NOMO-1 treated with dmso at 0.1 percent for 144 hours (cell line): ENCODE results near the gene SYNGR2.

ENCODE experiments used
- DNase-seq: peaks from one replicate; lab custom pipeline; 2025; ENCODE audit not compliant: unreplicated experiment; lab: John Stamatoyannopoulos, UW

SYNGR2 gene

DNA sequence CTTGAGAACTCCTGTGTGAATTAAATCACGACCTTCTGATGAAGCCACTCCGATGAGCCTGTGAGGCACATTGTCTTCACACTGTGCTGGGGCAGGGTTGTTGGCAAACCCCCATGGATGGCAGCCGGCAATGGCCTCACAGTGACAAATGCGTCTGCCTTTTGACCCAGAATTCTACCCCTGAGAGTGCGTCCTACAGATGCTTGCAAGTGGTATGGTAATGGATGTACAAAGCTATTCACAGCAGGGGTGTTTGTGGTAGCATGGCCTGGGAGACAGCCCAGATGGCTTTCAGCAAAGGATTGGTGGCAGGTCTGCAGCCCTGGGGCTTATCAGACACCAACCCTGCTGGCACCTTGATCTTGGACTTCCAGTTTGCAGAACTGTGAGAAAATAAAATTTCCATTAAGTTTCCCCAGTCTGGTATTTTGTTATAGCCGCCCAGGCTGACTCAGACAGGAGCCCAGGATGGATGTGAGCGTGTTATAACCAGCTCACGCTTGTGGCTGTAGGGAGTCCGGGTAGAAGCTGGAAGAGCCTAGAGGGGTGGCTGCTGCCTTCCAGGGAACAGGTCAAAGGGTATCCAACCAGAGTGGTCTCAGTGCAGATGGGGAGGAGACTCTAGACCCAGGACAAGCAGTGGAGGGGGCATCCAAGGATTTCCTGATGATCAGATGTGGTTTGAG, 28.9 kb downstream of the SYNGR2 start:
- no peak for DNase-seq

DNA sequence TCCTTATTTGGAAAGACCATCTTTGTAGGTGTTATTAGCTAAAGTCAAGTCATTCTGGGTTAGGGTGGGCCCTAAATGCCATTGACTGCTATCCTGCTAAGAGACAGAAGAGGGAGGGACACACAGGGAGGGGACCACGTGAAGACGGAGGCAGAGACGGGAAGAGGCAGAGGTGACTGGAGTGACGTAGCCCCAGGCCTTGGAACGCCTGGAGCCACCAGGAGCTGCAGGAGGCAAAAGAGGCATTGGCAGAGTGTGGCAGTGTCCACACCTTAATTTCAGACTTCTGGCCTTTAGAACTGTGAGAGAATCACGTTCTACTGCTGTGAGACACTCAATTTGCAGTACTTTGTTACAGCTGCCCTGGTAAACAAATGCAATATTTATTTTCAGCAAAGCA, 32.1 kb downstream of the SYNGR2 start:
- no peak for DNase-seq

DNA sequence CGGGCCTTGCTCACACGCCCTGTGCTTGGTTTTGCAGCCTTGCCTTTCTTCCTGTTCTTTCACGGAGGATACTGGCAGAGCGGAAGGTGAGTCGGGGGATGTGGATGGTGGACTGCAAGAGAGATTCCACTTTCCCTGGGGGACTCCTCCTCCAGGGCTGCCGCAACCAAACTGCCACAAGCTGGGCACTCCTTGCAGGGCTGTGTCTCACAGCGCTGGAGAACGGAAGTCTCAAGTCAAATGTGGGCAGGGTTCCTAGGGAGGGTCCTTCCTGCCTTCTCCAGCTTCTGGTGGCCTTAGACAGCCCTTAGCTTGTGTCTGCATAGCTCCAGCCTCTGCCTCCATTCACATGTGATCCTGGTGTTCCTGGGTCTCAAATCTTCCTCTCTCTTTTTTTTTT, 34.3 kb downstream of the SYNGR2 start:
- DNase-seq: no peak

DNA sequence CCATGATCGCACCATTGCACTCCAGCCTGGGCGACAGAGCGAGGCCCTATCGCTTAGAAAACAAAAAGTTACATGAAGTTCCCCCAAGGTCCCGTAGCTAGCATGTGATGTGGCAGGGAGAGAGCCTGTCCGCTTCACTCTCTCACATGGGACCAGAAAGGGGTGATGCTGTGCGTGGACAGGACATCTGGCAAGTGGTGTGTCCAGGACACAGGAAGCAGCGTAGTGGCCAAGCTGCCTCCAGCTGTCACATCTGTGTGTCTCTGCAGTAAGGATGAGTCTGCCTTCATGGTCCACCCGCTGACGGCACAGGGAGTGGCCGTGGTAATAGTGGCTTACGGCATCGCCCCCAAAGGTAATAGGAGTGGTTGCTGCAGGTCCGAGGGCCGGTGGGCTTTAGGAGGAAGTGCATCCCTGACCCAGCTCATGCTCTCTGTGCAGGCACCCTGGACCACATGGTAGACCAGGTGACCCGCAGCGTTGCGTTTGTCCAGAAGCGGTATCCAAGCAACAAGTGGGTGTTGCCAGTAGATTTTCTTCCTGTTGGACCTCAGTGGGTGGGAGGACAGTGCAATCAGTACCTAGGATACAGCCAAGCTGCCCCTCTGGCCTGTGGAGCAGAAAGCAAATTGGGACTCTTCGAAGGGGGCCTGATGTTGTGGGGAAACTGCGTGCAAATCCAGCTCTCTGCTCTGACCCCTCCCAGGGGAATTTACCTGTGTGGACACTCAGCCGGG, 36.2 kb downstream of the SYNGR2 start:
- no peak for DNase-seq

DNA sequence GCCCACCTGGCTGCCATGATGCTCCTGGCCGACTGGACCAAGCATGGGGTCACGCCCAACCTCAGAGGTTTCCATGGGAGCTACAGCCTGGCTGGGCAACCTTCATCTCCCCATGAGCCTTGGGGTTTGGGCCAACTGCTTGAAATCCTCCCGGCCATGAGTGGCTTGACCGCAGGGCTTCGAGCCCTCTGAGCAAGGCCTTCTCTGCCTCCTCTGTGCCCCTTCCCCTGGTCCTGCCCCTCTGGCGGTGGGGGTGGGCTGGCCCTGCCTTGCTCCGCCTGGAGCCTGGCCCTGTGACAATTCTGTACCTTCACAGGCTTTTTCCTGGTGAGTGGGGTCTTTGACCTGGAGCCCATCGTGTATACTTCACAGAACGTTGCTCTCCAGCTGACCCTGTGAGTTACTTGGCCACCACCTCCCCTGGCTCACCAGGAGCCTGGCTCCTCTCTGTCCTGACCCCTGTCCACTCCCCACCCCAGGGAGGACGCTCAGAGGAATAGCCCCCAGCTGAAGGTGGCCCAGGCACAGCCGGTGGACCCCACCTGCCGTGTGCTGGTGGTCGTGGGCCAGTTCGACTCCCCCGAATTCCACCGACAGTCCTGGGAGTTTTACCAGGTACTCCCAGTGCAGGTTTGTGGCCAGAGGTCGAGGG, 36.9 kb downstream of the SYNGR2 start:
- no peak for DNase-seq

DNA sequence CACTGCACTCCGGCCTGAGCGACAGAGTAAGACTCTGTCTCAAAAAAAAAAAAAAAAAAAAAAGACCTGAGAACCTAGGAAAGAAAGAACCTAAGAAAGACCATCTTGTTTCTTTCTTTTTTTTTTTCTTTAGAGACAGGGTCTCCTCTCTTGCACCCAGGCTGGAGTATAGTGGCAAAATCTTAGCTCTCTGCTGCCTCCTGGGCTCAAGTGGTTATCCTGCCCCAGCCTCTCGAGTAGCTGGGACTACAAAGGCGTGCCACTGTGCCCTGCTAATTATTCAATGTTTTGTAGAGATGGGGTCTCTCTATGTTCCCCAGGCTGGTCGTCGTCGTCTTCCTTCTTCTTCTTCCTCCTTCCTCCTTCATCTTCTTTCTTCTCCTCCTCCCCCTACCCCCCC, 37.9 kb downstream of the SYNGR2 start:
- no peak for DNase-seq

DNA sequence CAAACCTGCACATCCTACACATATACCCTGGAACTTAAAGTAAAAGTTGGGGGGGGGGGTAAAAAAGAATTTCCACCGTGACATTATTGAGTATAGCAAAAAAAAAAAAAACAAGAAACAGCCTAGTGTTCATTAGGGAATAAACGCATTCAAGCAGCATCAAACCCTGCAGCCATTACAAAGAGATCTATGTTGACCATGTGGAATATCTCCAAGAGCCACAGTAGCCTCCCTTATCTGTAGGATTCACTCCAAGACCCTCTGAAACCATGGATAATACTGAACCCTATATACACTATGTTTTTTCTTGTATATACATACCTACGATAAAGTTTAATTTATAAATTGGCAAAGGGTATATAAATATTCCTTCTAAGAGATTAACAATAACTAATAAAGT, 40.1 kb downstream of the SYNGR2 start:
- DNase-seq: no peak

DNA sequence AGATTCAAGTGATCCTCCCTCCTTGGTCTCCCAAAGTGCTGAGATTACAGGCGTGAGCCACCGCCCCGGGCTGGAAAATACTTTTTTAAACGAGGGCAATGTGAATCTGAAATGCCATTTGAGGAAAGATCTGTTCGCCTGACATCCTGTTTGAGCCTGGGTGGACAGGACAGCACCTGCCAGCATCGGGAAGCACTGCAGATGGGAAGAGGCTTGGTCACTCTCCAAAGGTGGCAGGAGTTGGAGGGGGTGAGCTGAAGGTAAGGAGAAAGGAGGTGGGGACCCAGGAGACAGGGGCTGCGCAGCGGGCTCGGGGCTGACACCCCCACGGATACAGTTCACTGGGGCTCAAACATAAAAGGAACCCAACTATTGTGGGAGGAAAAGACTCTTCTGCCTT, 41.7 kb downstream of the SYNGR2 start:
- no peak for DNase-seq

DNA sequence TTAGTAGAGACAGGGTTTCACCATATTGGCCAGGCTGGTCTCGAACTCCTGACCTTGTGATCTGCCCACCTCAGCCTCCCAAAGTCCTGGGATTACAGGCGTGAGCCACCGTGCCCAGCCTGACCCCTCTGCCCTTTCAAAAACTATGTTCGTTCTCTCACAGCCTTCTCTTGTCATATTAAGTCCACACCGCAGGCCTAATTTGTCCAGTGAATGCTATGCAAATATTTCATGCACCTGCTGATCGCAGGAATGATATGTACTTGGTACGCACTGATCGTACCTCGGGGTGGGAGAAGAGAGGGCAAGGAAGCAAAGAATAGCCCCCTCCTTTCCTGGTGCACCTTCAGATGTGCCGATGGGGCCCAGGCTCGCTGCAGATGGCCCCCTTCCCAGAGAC, 42.7 kb downstream of the SYNGR2 start:
- DNase-seq: no peak

DNA sequence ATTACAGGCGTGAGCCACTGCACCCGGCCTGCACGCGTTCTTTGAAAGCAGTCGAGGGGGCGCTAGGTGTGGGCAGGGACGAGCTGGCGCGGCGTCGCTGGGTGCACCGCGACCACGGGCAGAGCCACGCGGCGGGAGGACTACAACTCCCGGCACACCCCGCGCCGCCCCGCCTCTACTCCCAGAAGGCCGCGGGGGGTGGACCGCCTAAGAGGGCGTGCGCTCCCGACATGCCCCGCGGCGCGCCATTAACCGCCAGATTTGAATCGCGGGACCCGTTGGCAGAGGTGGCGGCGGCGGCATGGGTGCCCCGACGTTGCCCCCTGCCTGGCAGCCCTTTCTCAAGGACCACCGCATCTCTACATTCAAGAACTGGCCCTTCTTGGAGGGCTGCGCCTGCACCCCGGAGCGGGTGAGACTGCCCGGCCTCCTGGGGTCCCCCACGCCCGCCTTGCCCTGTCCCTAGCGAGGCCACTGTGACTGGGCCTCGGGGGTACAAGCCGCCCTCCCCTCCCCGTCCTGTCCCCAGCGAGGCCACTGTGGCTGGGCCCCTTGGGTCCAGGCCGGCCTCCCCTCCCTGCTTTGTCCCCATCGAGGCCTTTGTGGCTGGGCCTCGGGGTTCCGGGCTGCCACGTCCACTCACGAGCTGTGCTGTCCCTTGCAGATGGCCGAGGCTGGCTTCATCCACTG, 45.8 kb downstream of the SYNGR2 start, which contains the start of gene BIRC5:
TSS of gene BIRC5 (plus strand) at position 238 of the 690 bp plus-strand sequence. CDS start at position 302, 64 bp downstream.
- peak; percentile 86 for DNase-seq

DNA sequence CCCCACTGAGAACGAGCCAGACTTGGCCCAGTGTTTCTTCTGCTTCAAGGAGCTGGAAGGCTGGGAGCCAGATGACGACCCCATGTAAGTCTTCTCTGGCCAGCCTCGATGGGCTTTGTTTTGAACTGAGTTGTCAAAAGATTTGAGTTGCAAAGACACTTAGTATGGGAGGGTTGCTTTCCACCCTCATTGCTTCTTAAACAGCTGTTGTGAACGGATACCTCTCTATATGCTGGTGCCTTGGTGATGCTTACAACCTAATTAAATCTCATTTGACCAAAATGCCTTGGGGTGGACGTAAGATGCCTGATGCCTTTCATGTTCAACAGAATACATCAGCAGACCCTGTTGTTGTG, 46.3 kb downstream of the SYNGR2 start:
- no peak for DNase-seq

DNA sequence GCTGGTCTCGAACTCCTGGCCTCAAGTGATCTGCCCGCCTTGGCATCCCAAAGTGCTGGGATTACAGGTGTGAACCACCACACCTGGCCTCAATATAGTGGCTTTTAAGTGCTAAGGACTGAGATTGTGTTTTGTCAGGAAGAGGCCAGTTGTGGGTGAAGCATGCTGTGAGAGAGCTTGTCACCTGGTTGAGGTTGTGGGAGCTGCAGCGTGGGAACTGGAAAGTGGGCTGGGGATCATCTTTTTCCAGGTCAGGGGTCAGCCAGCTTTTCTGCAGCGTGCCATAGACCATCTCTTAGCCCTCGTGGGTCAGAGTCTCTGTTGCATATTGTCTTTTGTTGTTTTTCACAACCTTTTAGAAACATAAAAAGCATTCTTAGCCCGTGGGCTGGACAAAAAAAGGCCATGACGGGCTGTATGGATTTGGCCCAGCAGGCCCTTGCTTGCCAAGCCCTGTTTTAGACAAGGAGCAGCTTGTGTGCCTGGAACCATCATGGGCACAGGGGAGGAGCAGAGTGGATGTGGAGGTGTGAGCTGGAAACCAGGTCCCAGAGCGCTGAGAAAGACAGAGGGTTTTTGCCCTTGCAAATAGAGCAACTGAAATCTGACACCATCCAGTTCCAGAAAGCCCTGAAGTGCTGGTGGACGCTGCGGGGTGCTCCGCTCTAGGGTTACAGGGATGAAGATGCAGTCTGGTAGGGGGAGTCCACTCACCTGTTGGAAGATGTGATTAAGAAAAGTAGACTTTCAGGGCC, 51.2 kb downstream of the SYNGR2 start:
- no peak for DNase-seq
